ENCODE data around the gene TMEM59.
"Not testable (repeated sequence)": the region's sequence is repeated elsewhere in the genome, so short reads cannot be mapped to it uniquely, and the experiment has no call there.

DNA sequence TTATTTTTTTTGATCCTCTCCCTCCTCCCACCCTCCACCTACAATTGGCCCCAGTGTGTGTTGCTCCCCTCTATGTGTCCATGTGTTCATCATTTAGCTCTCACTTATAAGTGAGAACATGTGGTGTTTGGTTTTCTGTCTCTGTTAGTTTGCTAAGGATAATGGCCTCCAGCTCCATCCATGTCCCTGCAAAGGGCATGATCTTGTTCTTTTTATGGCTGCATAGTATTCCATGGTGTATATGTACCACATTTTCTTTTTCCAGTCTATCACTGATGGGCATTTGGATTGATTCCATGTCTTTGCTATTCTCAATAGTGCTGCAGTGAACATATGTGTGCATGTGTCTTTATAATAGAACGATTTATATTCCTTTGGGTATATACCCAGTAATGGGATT, 28.2 kb downstream of the TMEM59 start:
- TF ChIP-seq, protein P1, sequence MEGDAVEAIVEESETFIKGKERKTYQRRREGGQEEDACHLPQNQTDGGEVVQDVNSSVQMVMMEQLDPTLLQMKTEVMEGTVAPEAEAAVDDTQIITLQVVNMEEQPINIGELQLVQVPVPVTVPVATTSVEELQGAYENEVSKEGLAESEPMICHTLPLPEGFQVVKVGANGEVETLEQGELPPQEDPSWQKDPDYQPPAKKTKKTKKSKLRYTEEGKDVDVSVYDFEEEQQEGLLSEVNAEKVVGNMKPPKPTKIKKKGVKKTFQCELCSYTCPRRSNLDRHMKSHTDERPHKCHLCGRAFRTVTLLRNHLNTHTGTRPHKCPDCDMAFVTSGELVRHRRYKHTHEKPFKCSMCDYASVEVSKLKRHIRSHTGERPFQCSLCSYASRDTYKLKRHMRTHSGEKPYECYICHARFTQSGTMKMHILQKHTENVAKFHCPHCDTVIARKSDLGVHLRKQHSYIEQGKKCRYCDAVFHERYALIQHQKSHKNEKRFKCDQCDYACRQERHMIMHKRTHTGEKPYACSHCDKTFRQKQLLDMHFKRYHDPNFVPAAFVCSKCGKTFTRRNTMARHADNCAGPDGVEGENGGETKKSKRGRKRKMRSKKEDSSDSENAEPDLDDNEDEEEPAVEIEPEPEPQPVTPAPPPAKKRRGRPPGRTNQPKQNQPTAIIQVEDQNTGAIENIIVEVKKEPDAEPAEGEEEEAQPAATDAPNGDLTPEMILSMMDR (IDR thresholded peaks at IDR 0.05) = not testable (repeated sequence)
- not testable (repeated sequence) for TF ChIP-seq POLR2A (IDR thresholded peaks at IDR 0.05)
